SU-DHL-6 (cell line): Measurements from ENCODE around the gene DCDC1.

Experiments used
- EZH2phosphoT487 ChIP-seq: fragments of 200-600 bp; sonication (generic), shearing (Covaris generic); conservative IDR thresholded peaks from 2 replicates; pipeline ENCODE4 v1.6.1; 2018; ENCODE audit warnings: mild to moderate bottlenecking, antibody characterized with exemption, low read length, moderate library complexity, mixed read lengths
- TF ChIP-seq, protein P1 (sequence below): fragments of 200-600 bp; sonication (generic); IDR thresholded peaks from one replicate; pipeline ENCODE4 v1.5.1; 2017; ENCODE audit warnings: antibody characterized with exemption, mild to moderate bottlenecking, low read length, moderate library complexity; ENCODE audit not compliant: insufficient read depth, poor library complexity, severe bottlenecking

DNA sequence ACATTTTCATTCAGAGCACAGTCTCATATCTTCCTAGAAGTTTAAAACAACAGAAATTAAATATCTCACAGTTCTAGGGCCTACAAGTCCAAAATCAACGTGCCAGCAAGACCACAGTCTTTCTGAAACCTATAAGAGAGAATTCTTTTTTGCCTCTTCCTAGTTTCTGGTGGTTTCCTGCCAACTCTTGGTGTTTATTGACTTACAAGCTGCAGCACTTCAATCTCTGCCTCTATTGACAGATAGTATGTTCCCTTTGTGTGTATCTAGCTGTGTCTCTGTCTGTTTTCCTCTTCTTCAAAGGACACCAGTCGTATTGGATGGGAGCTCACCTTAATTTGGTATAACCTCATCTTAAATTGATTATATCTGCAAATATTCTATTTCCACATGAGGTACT lies 347.5 kb downstream of the DCDC1 start:
- TF ChIP-seq, protein P1, sequence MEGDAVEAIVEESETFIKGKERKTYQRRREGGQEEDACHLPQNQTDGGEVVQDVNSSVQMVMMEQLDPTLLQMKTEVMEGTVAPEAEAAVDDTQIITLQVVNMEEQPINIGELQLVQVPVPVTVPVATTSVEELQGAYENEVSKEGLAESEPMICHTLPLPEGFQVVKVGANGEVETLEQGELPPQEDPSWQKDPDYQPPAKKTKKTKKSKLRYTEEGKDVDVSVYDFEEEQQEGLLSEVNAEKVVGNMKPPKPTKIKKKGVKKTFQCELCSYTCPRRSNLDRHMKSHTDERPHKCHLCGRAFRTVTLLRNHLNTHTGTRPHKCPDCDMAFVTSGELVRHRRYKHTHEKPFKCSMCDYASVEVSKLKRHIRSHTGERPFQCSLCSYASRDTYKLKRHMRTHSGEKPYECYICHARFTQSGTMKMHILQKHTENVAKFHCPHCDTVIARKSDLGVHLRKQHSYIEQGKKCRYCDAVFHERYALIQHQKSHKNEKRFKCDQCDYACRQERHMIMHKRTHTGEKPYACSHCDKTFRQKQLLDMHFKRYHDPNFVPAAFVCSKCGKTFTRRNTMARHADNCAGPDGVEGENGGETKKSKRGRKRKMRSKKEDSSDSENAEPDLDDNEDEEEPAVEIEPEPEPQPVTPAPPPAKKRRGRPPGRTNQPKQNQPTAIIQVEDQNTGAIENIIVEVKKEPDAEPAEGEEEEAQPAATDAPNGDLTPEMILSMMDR, result no peak
- TF ChIP-seq EZH2phosphoT487, result no peak
